Trophoblast cell (in vitro differentiated cells and primary cell): Measurements from ENCODE around the gene TSEN34.
"Not testable (repeated sequence)": the region's sequence is repeated elsewhere in the genome, so short reads cannot be mapped to it uniquely, and the experiment has no call there.

ENCODE experiments used
- DNase-seq, 2 donors: peaks; one replicate each; pipeline ENCODE4 v3.0.0-alpha.2; 2016
- H2AFZ ChIP-seq: 2 replicates; pipeline ENCODE4 v1.6.1; 2013; ENCODE audit warnings: low read length, moderate library complexity, mild to moderate bottlenecking; ENCODE audit not compliant: insufficient read depth, poor library complexity
- H2AK5ac ChIP-seq: 2 replicates; pipeline ENCODE4 v1.6.1; 2013; ENCODE audit warnings: mild to moderate bottlenecking, low read length
- H2BK120ac ChIP-seq: 2 replicates; pipeline ENCODE4 v1.6.1; 2013; ENCODE audit warnings: low read length, mild to moderate bottlenecking, moderate library complexity; ENCODE audit not compliant: insufficient read depth, poor library complexity
- H2BK12ac ChIP-seq: 2 replicates; pipeline ENCODE4 v1.6.1; 2013; ENCODE audit warnings: mild to moderate bottlenecking, low read length, moderate library complexity
- H2BK5ac ChIP-seq: 2 replicates; pipeline ENCODE4 v1.6.1; 2013; ENCODE audit warnings: low read length, low read depth, moderate library complexity, mild to moderate bottlenecking; ENCODE audit not compliant: poor library complexity
- H3K14ac ChIP-seq: 2 replicates; pipeline ENCODE4 v1.6.1; 2013; ENCODE audit warnings: mild to moderate bottlenecking, low read length
- H3K18ac ChIP-seq: 2 replicates; pipeline ENCODE4 v1.6.1; 2013; ENCODE audit warnings: mild to moderate bottlenecking, low read length
- H3K23ac ChIP-seq: 2 replicates; pipeline ENCODE4 v1.6.1; 2013; ENCODE audit warnings: low read length
- H3K27ac ChIP-seq: 2 replicates; pipeline ENCODE4 v1.5.1; 2013; ENCODE audit warnings: low read depth, mild to moderate bottlenecking, inconsistent platforms, low read length, moderate library complexity
- H3K27me3 ChIP-seq: 2 replicates; pipeline ENCODE4 v1.6.1; 2013; ENCODE audit warnings: inconsistent platforms, mild to moderate bottlenecking, low read length, moderate library complexity; ENCODE audit not compliant: insufficient read depth
- H3K36me3 ChIP-seq, 2 experiments: 1 replicate in 1 of 2; 2 replicates in 1 of 2; pipeline ENCODE4 v1.6.1; 2013; ENCODE audit warnings: low read length in 2 of 2, mild to moderate bottlenecking in 2 of 2, moderate library complexity in 1 of 2; ENCODE audit not compliant: insufficient read depth in 2 of 2, control insufficient read depth in 1 of 2
- H3K4ac ChIP-seq: 2 replicates; pipeline ENCODE4 v1.6.1; 2013; ENCODE audit warnings: low read depth, mild to moderate bottlenecking, low read length, moderate library complexity
- H3K4me1 ChIP-seq, 2 experiments: 1 replicate in 1 of 2; 2 replicates in 1 of 2; pipeline ENCODE4 v1.6.1; 2013; ENCODE audit warnings: low read length in 2 of 2, mild to moderate bottlenecking in 2 of 2, moderate library complexity in 1 of 2; ENCODE audit not compliant: insufficient read depth in 2 of 2, control insufficient read depth in 1 of 2
- H3K4me2 ChIP-seq: 2 replicates; pipeline ENCODE4 v1.6.1; 2013; ENCODE audit warnings: inconsistent platforms, mild to moderate bottlenecking, low read length, moderate library complexity
- H3K4me3 ChIP-seq: 2 replicates; pipeline ENCODE4 v1.5.1; 2013; ENCODE audit warnings: mild to moderate bottlenecking, low read depth, low read length, inconsistent platforms
- H3K79me1 ChIP-seq: one replicate; pipeline ENCODE4 v1.6.1; 2013; ENCODE audit warnings: low read length
- H3K79me2 ChIP-seq: 2 replicates; pipeline ENCODE4 v1.6.1; 2013; ENCODE audit warnings: low read length, mild to moderate bottlenecking; ENCODE audit not compliant: control insufficient read depth, insufficient read depth, poor library complexity
- H3K9ac ChIP-seq: 2 replicates; pipeline ENCODE4 v1.6.1; 2013; ENCODE audit warnings: mild to moderate bottlenecking, low read length
- H3K9me3 ChIP-seq: 2 replicates; pipeline ENCODE4 v1.6.1; 2013; ENCODE audit warnings: low read depth, mild to moderate bottlenecking, control low read depth, inconsistent platforms, low read length; ENCODE audit not compliant: insufficient read depth
- H4K12ac ChIP-seq: 2 replicates; pipeline ENCODE4 v1.6.1; 2013; ENCODE audit warnings: low read depth, mild to moderate bottlenecking, low read length, moderate library complexity
- H4K8ac ChIP-seq: 2 replicates; pipeline ENCODE4 v1.6.1; 2013; ENCODE audit warnings: low read depth, mild to moderate bottlenecking, low read length, moderate library complexity
- H4K91ac ChIP-seq: one replicate; pipeline ENCODE4 v1.6.1; 2013; ENCODE audit warnings: low read depth, mild to moderate bottlenecking, low read length, moderate library complexity
- WGBS: extraction: QIAGEN DNeasy Blood & Tissue Kit; methylation state at CpG from one replicate; pipeline ENCODE4 v1.1.7; 2013; ENCODE audit warnings: missing lambda C conversion rate; ENCODE audit not compliant: insufficient read length, insufficient coverage; ENCODE audit errors: extremely low coverage; 5-methylcytosine and 5-hydroxymethylcytosine counted together

Gene TSEN34

GRCh38 chr19:54180691-54181091 lies 10.4 kb upstream of the TSEN34 start:
- H3K4me3 ChIP-seq = no peak overlapping the region
- no peak overlapping the region for H2AFZ ChIP-seq
- no CpG with 5 or more reads among the region's 37 CpGs for WGBS
- no peak overlapping the region for H3K4ac ChIP-seq
- H4K12ac ChIP-seq = peak overlapping the region; percentile 26
- no peak overlapping the region for H4K8ac ChIP-seq
- no peak overlapping the region for H3K18ac ChIP-seq
- DNase-seq = no peak
- H2BK12ac ChIP-seq = no peak overlapping the region
- no peak overlapping the region for H3K27ac ChIP-seq
- peaks cover 54 to 56% of the 10 kb centered on the region in 2 experiments for H3K36me3 ChIP-seq
- no peaks in the 10 kb centered on the region for H3K79me2 ChIP-seq
- peaks cover 5% of the 10 kb centered on the region for H3K9me3 ChIP-seq
- H3K14ac ChIP-seq = no peak overlapping the region
- no peak overlapping the region for H3K4me2 ChIP-seq
- H3K4me1 ChIP-seq = no peaks in the 10 kb centered on the region
- no peak overlapping the region for H2BK120ac ChIP-seq
- H2AK5ac ChIP-seq = no peak overlapping the region
- no peak overlapping the region for H3K23ac ChIP-seq
- H2BK5ac ChIP-seq = no peak overlapping the region
- no peaks in the 10 kb centered on the region for H3K79me1 ChIP-seq
- H4K91ac ChIP-seq = no peak overlapping the region
- no peaks in the 10 kb centered on the region for H3K27me3 ChIP-seq
- H3K9ac ChIP-seq = no peak overlapping the region

DNA sequence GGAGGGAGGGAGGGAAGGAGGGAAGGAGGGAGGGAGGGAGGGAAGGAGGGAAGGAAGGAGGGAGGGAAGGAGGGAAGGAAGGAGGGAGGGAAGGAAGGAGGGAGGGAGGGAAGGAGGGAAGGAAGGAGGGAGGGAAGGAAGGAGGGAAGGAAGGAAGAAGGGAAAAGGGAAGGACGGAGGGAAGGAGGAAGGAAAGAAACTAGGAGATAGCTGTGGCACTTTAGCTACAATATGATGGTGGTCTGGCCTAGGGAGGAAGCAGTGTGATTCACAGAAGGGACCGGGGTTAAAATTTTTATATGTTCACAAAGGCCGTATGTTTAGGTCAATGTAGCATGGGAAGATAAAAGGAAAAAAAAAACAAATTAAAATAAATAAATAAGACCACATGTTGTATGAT lies 9.2 kb upstream of the TSEN34 start:
- not testable (repeated sequence) for H3K4me3 ChIP-seq, H3K4me2 ChIP-seq, H2BK5ac ChIP-seq, H3K9ac ChIP-seq, H3K27me3 ChIP-seq, DNase-seq, H3K79me1 ChIP-seq, H4K8ac ChIP-seq, H2BK120ac ChIP-seq, H3K4me1 ChIP-seq, H3K9me3 ChIP-seq, H3K4ac ChIP-seq, H2AK5ac ChIP-seq, H3K14ac ChIP-seq, H2AFZ ChIP-seq, H3K27ac ChIP-seq, H3K18ac ChIP-seq, H3K23ac ChIP-seq, H4K12ac ChIP-seq, H4K91ac ChIP-seq, H2BK12ac ChIP-seq, H3K79me2 ChIP-seq
- peaks cover 54 to 57% of the 10 kb centered on the region in 2 experiments for H3K36me3 ChIP-seq
- no CpG with 5 or more reads among the region's 3 CpGs for WGBS

DNA sequence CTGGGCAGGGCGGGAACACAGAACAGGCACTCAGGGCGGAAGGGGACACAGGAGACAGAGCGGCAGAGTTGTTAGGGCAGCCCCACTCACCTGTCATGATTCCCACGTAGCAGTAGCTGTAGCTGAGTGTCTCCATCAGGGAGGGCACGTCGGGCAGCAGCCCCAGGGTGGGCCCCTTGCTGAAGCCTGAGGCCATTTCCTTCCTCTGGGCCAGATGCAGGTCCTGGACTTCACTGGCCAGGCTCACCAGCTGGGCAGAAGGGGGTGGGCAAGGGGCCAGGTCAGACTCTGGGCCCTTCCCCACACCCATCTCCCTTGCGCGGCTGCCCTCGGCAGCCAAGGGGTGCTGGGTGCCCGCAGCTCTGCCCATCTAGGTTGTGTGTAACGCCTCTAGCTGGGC lies 7.7 kb upstream of the TSEN34 start:
- WGBS = no CpG with 5 or more reads among the region's 11 CpGs

GRCh38 chr19:54186351-54186750 lies 4.8 kb upstream of the TSEN34 start:
- Histone ChIP-seq H3K18ac (no peak overlapping the region), H2AFZ (no peak overlapping the region), H4K91ac (no peak overlapping the region), H2BK120ac (no peak overlapping the region), H3K79me1 (peaks cover 23% of the 10 kb centered on the region), H3K4ac (no peak overlapping the region), H2BK5ac (no peak overlapping the region), H3K14ac (no peak overlapping the region), H2BK12ac (no peak overlapping the region), H4K8ac (no peak overlapping the region), H3K36me3 (peaks cover 27 to 29% of the 10 kb centered on the region in 2 experiments), H3K27me3 (no peaks in the 10 kb centered on the region), H4K12ac (no peak overlapping the region), H2AK5ac (no peak overlapping the region), H3K4me2 (no peak overlapping the region), H3K9ac (no peak overlapping the region), H3K4me3 (no peak overlapping the region), H3K23ac (no peak overlapping the region), H3K27ac (no peak overlapping the region), H3K9me3 (peaks cover 2% of the 10 kb centered on the region), H3K4me1 (peaks cover 3 to 4% of the 10 kb centered on the region in 2 experiments), H3K79me2 (peaks cover 19% of the 10 kb centered on the region)
- no CpG with 5 or more reads among the region's 8 CpGs for WGBS
- DNase-seq = no peak

More for the DNA sequence above, 7.7 kb upstream of the TSEN34 start:
- H3K27me3 ChIP-seq = no peaks in the 10 kb centered on the region
- no peak overlapping the region for H3K9ac ChIP-seq
- no peak overlapping the region for H3K18ac ChIP-seq
- no peak overlapping the region for H2BK5ac ChIP-seq
- no peak overlapping the region for H2AFZ ChIP-seq
- H3K79me1 ChIP-seq = peaks cover 4% of the 10 kb centered on the region
- H4K12ac ChIP-seq = no peak overlapping the region
- H3K27ac ChIP-seq = no peak overlapping the region
- H2BK120ac ChIP-seq = no peak overlapping the region
- no peak overlapping the region for H3K23ac ChIP-seq
- H3K4me3 ChIP-seq = no peak overlapping the region
- H4K91ac ChIP-seq = no peak overlapping the region
- peaks cover 55 to 58% of the 10 kb centered on the region in 2 experiments for H3K36me3 ChIP-seq
- H3K4me2 ChIP-seq = no peak overlapping the region
- no peak for DNase-seq
- no peak overlapping the region for H3K14ac ChIP-seq
- no peak overlapping the region for H2AK5ac ChIP-seq
- peaks cover 5% of the 10 kb centered on the region for H3K9me3 ChIP-seq
- no peak overlapping the region for H2BK12ac ChIP-seq
- H3K4ac ChIP-seq = no peak overlapping the region
- peaks cover 4% of the 10 kb centered on the region for H3K79me2 ChIP-seq
- H3K4me1 ChIP-seq = peaks cover 3 to 4% of the 10 kb centered on the region in 2 experiments
- H4K8ac ChIP-seq = no peak overlapping the region
